Liver (tissue), 9 donors: ENCODE data around the gene RPL39L. TPM values are rescaled to one million over a fixed set of nuclear protein-coding genes. Genes with fewer than 3 reads are reported as not detected.

Experiments used
- DNase-seq: peaks from one replicate; pipeline ENCODE4 v3.0.0-alpha.2; 2017; ENCODE audit warnings: low spot score
- H3K27ac ChIP-seq, 2 donors: one replicate each; pipeline ENCODE4 v1.7.0; 2013; ENCODE audit warnings: inconsistent platforms in 2 of 2, low read length in 2 of 2, control low read depth in 1 of 2, low read depth in 1 of 2, mild to moderate bottlenecking in 1 of 2
- H3K27me3 ChIP-seq, 4 donors: one replicate each; pipeline versions ENCODE4 v1.6.1 to v1.7.0; 2013; ENCODE audit warnings: low read length in 3 of 4, inconsistent platforms in 1 of 4, mild to moderate bottlenecking in 1 of 4, moderate library complexity in 1 of 4; ENCODE audit not compliant: control insufficient read depth in 4 of 4, insufficient read depth in 4 of 4
- H3K36me3 ChIP-seq, 4 donors: one replicate each; pipeline versions ENCODE4 v1.6.1 to v1.7.0; 2013; ENCODE audit warnings: low read length in 3 of 4, mild to moderate bottlenecking in 3 of 4, low read depth in 1 of 4, moderate library complexity in 1 of 4; ENCODE audit not compliant: control insufficient read depth in 4 of 4, insufficient read depth in 3 of 4
- H3K4me1 ChIP-seq, 4 donors: one replicate each; pipeline versions ENCODE4 v1.6.1 to v1.7.0; 2013; ENCODE audit warnings: low read length in 3 of 4, mild to moderate bottlenecking in 3 of 4, moderate library complexity in 1 of 4; ENCODE audit not compliant: control insufficient read depth in 4 of 4, insufficient read depth in 4 of 4
- H3K4me3 ChIP-seq, 3 donors: one replicate each; pipeline versions ENCODE4 v1.6.1 to v1.7.0; 2013; ENCODE audit warnings: low read length in 3 of 3, control low read depth in 1 of 3, low read depth in 1 of 3, mild to moderate bottlenecking in 1 of 3
- H3K9ac ChIP-seq, 2 donors: one replicate each; pipeline ENCODE4 v1.7.0; 2013; ENCODE audit warnings: low read length in 2 of 2, mild to moderate bottlenecking in 2 of 2, moderate library complexity in 2 of 2, control low read depth in 1 of 2, low read depth in 1 of 2
- H3K9me3 ChIP-seq, 4 donors: one replicate each; pipeline versions ENCODE4 v1.6.1 to v1.7.0; 2013; ENCODE audit warnings: low read length in 3 of 4; ENCODE audit not compliant: control insufficient read depth in 4 of 4
- ATF3 ChIP-seq: IDR thresholded peaks from 2 replicates; pipeline ENCODE4 v1.6.1; 2016; ENCODE audit warnings: antibody characterized with exemption
- CTCF ChIP-seq: fragments of 150-350 bp; IDR thresholded peaks from 2 replicates; pipeline ENCODE4 v1.5.1; 2017; ENCODE audit warnings: improper control_type of control experiment, low read depth, low read length; ENCODE audit not compliant: missing input control
- EGR1 ChIP-seq, 2 donors: IDR thresholded peaks; 2 replicates each; pipeline ENCODE4 v1.6.1; 2016 to 2018; ENCODE audit warnings: antibody characterized with exemption in 2 of 2, low read depth in 2 of 2
- FOXA1 ChIP-seq: IDR thresholded peaks from 2 replicates; pipeline ENCODE4 v1.6.1; 2016; ENCODE audit warnings: antibody characterized with exemption
- FOXA2 ChIP-seq: IDR thresholded peaks from 2 replicates; pipeline ENCODE4 v1.6.1; 2016; ENCODE audit warnings: antibody characterized with exemption
- GABPA ChIP-seq, 2 donors: IDR thresholded peaks in 1 of 2; conservative IDR thresholded peaks in 1 of 2; 2 replicates each; pipeline ENCODE4 v1.6.1; 2016; ENCODE audit warnings: antibody characterized with exemption in 2 of 2, mild to moderate bottlenecking in 1 of 2, moderate library complexity in 1 of 2
- HNF4A ChIP-seq, 2 donors: conservative IDR thresholded peaks; 2 replicates each; pipeline ENCODE4 v1.6.1; 2016; ENCODE audit warnings: antibody characterized with exemption in 2 of 2, mild to moderate bottlenecking in 2 of 2
- HNF4G ChIP-seq: IDR thresholded peaks from 2 replicates; pipeline ENCODE4 v1.6.1; 2016; ENCODE audit warnings: antibody characterized with exemption
- JUND ChIP-seq, 2 donors: IDR thresholded peaks; 2 replicates each; pipeline ENCODE4 v1.6.1; 2016; ENCODE audit warnings: antibody characterized with exemption in 2 of 2
- MAX ChIP-seq: IDR thresholded peaks from 2 replicates; pipeline ENCODE4 v1.6.1; 2016; ENCODE audit warnings: antibody characterized with exemption
- NR2F2 ChIP-seq: IDR thresholded peaks from 2 replicates; pipeline ENCODE4 v1.6.1; 2016; ENCODE audit warnings: antibody characterized with exemption
- RAD21 ChIP-seq, 2 donors: IDR thresholded peaks; 2 replicates each; pipeline ENCODE4 v1.6.1; 2016; ENCODE audit warnings: antibody characterized with exemption in 2 of 2, mild to moderate bottlenecking in 2 of 2
- REST ChIP-seq: IDR thresholded peaks from 2 replicates; pipeline ENCODE4 v1.6.1; 2016; ENCODE audit warnings: antibody characterized with exemption, mild to moderate bottlenecking
- RXRA ChIP-seq, 2 donors: IDR thresholded peaks; 2 replicates each; pipeline ENCODE4 v1.6.1; 2017 to 2018; ENCODE audit warnings: antibody characterized with exemption in 2 of 2, mild to moderate bottlenecking in 1 of 2
- SP1 ChIP-seq: IDR thresholded peaks from 2 replicates; pipeline ENCODE4 v1.6.1; 2018; ENCODE audit warnings: antibody characterized with exemption, mild to moderate bottlenecking
- TAF1 ChIP-seq: conservative IDR thresholded peaks from 2 replicates; pipeline ENCODE4 v1.6.1; 2016; ENCODE audit warnings: antibody characterized with exemption, mild to moderate bottlenecking
- YY1 ChIP-seq: IDR thresholded peaks from 2 replicates; pipeline ENCODE4 v1.6.1; 2016; ENCODE audit warnings: antibody characterized with exemption, mild to moderate bottlenecking
- ZBTB33 ChIP-seq: IDR thresholded peaks from 2 replicates; pipeline ENCODE4 v1.6.1; 2016; ENCODE audit warnings: antibody characterized with exemption
- WGBS: extraction: QIAGEN DNeasy Blood & Tissue Kit; methylation state at CpG from one replicate; pipeline ENCODE4 v1.1.7; 2013; 5-methylcytosine and 5-hydroxymethylcytosine counted together
- polyA plus RNA-seq, 2 donors: library from polyadenylated mRNA; stranded (reverse) in 1 of 2; unstranded in 1 of 2; fragments of 200-250 nt in 1 of 2; fragments of >200 nt in 1 of 2; fragmentation: Nextera tagmentation in 1 of 2; extraction: Ambion mirVana in 1 of 2; gene quantifications; one replicate each; pipeline versions ENCODE4 v1.2.1 to v1.2.3, GENCODE V29; 2013 to 2015
- total RNA-seq, 2 donors: library from RNA; depleted of rRNA; stranded (reverse); fragments of >200 nt; gene quantifications; one replicate each; pipeline ENCODE4 v1.2.3, GENCODE V29; 2014
- donor health status: healthy.
- donor health status: healthy.
- donor health status: healthy.
- donor health status: healthy.
- donor health status: healthy.

Gene RPL39L
- total and polyA plus RNA-seq, 4 donors, result 1.1 to 6.6 (median 4.2) TPM

GRCh38 chr3:187114511-187114910 is 24.8 kb downstream of the RPL39L start:
- H3K27me3 ChIP-seq, result no peaks in the 10 kb centered on the region
- TF ChIP-seq HNF4A (conservative IDR thresholded peaks at IDR 0.05) (no peak), CTCF (no peak), TAF1 (no peak), FOXA2 (no peak), GABPA (IDR thresholded peaks at IDR 0.05 in 1 of 2, conservative IDR thresholded peaks at IDR 0.05 in 1 of 2) (no peak), REST (no peak), ATF3 (no peak), YY1 (no peak), EGR1 (IDR thresholded peaks at IDR 0.05; ENCODE audit: low read depth in 2 of 2) (no peak), NR2F2 (no peak), ZBTB33 (no peak), SP1 (no peak), JUND (IDR thresholded peaks at IDR 0.05) (no peak), FOXA1 (no peak), RXRA (IDR thresholded peaks at IDR 0.05) (no peak), HNF4G (no peak), MAX (no peak), RAD21 (IDR thresholded peaks at IDR 0.05) (no peak)
- no peaks in the 10 kb centered on the region for H3K4me1 ChIP-seq
- no peak overlapping the region for H3K4me3 ChIP-seq
- no peaks in the 10 kb centered on the region for H3K36me3 ChIP-seq
- H3K27ac ChIP-seq, result no peak overlapping the region
- WGBS, result 96% methylated on average over 2 of the region's 2 CpGs
- H3K9me3 ChIP-seq, result no peaks in the 10 kb centered on the region
- H3K9ac ChIP-seq, result no peak overlapping the region
- no peak for DNase-seq
